Ovary (tissue), 9 donors: Measurements from ENCODE around the gene EPRS1. TPM values are rescaled to one million over a fixed set of nuclear protein-coding genes. Genes with fewer than 3 reads are reported as not detected.
"Not testable (repeated sequence)": the region's sequence is repeated elsewhere in the genome, so short reads cannot be mapped to it uniquely, and the experiment has no call there.

ENCODE experiments used
- DNase-seq, 5 donors: peaks; one replicate each; pipeline ENCODE4 v3.0.0-alpha.2; 2019 to 2020
- H3K27ac ChIP-seq, 2 donors: fragments of 200-600 bp; one replicate each; pipeline versions ENCODE4 v1.5.1 to v1.8.0; 2019 to 2022
- H3K27me3 ChIP-seq: fragments of 200-600 bp; one replicate; pipeline ENCODE4 v1.8.0; 2022
- H3K36me3 ChIP-seq: fragments of 200-600 bp; sonication (generic); one replicate; pipeline ENCODE4 v1.5.1; 2019
- H3K4me1 ChIP-seq: one replicate; pipeline ENCODE4 v1.8.1; 2013; ENCODE audit warnings: mild to moderate bottlenecking, moderate library complexity; ENCODE audit not compliant: insufficient read depth
- H3K4me3 ChIP-seq: fragments of 200-600 bp; sonication (generic); one replicate; pipeline ENCODE4 v1.5.1; 2017
- H3K9me3 ChIP-seq, 2 donors: fragments of 200-600 bp in 1 of 2; sonication (generic) in 1 of 2; one replicate each; pipeline versions ENCODE4 v1.5.1 to v1.8.1; 2013 to 2019; ENCODE audit warnings: mild to moderate bottlenecking in 1 of 2, moderate library complexity in 1 of 2
- EP300 ChIP-seq: sonication (generic); formaldehyde crosslinking; IDR thresholded peaks from one replicate; pipeline ENCODE4 v1.6.1; 2017; ENCODE audit warnings: antibody characterized with exemption
- POLR2A ChIP-seq: fragments of 450-650 bp; IDR thresholded peaks from one replicate; pipeline ENCODE4 v1.6.1; 2017; ENCODE audit warnings: antibody characterized with exemption, mild to moderate bottlenecking, moderate library complexity
- WGBS, 3 donors: extraction: QIAGEN DNeasy Blood & Tissue Kit in 1 of 3; methylation state at CpG; one replicate each; pipeline versions ENCODE4 v1.1.5 to v1.1.7; 2013 to 2017; 5-methylcytosine and 5-hydroxymethylcytosine counted together
- intact Hi-C, 4 donors: fragments of 100-400 bp; cut with DNase I; formaldehyde crosslinking; loops; one replicate each; pipeline versions ENCODE4 v1.11.0 to v1.15.1; 2022 to 2023
- polyA plus RNA-seq, 2 donors: library from polyadenylated mRNA; stranded (reverse); fragments of 200-250 nt in 1 of 2; fragments of 350-450 nt in 1 of 2; fragmentation: Illumina TruSeq in 1 of 2; extraction: RNeasy Lipid Tissue Mini Kit (QIAGEN cat#74804) in 1 of 2; gene quantifications; one replicate each; pipeline ENCODE4 v1.2.3, GENCODE V29; 2013 to 2014
- total RNA-seq, 7 donors: library from RNA; depleted of rRNA in 2 of 7; stranded (reverse); fragments of >200 nt in 2 of 7; fragmentation: NEBNext Ultra II Directional in 3 of 7; extraction: Animal tissue kit (Norgen Biotek cat#: 25700) in 3 of 7; gene quantifications; one replicate each; pipeline versions ENCODE4 v1.1.0 to v1.2.4, GENCODE V29; 2016 to 2023
- TF ChIP-seq, protein P1 (sequence below), 3 donors: fragments of 450-650 bp in 2 of 3; fragments of 200-600 bp in 1 of 3; IDR thresholded peaks; one replicate each; pipeline versions ENCODE4 v1.5.1 to v1.8.0; 2016 to 2022; ENCODE audit warnings: antibody characterized with exemption in 3 of 3, mild to moderate bottlenecking in 1 of 3
- donor health status: DM: no; HTN: no; CAD: no; lungs with moderate emphysema.
- donor health status: DM: no; HTN: no; CAD: no.
- donor health status: Bipolar disorder and iron deficiency.
- donor health status: DM: yes; HTN: yes; CAD: no.
- donor health status: DM: no; HTN: no; CAD: no.
- donor health status: DM: yes; HTN: yes; CAD: no.

Gene EPRS1
- total and polyA plus RNA-seq, 9 donors = 27.8 to 135 (median 65.4) TPM

DNA sequence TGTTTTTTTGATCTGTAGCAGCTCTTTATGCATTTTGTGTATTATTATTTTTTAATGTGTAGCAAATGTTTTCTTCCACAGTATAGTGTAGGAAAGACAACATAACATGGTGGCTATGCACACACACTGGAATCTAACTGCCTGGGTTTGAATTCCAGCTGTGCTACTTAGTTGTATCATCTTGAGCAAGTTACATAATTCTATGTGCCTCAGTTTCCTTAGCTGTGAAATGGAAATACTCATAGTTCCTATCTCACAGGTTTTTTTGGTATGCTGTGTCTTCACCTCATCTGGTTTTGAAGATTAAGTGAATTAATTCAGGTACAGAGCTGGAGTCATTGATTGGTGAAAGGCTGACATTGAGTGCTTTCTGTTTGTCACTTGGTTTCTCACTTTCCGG is 46.4 kb upstream of the EPRS1 start:
- Histone ChIP-seq H3K4me1 (peaks cover 6% of the 10 kb centered on the region), H3K27me3 (no peaks in the 10 kb centered on the region), H3K36me3 (no peaks in the 10 kb centered on the region), H3K9me3 (no peaks in the 10 kb centered on the region), H3K27ac (no peak overlapping the region), H3K4me3 (no peak overlapping the region)
- whole genome bisulfite sequencing, 3 donors = 93 to 100% (median 98%) methylated on average over 1 of the region's 1 CpG
- no peak for DNase-seq
- TF ChIP-seq, protein P1, sequence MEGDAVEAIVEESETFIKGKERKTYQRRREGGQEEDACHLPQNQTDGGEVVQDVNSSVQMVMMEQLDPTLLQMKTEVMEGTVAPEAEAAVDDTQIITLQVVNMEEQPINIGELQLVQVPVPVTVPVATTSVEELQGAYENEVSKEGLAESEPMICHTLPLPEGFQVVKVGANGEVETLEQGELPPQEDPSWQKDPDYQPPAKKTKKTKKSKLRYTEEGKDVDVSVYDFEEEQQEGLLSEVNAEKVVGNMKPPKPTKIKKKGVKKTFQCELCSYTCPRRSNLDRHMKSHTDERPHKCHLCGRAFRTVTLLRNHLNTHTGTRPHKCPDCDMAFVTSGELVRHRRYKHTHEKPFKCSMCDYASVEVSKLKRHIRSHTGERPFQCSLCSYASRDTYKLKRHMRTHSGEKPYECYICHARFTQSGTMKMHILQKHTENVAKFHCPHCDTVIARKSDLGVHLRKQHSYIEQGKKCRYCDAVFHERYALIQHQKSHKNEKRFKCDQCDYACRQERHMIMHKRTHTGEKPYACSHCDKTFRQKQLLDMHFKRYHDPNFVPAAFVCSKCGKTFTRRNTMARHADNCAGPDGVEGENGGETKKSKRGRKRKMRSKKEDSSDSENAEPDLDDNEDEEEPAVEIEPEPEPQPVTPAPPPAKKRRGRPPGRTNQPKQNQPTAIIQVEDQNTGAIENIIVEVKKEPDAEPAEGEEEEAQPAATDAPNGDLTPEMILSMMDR (IDR thresholded peaks at IDR 0.05) = no peak
- no peak for TF ChIP-seq EP300
- no peak for TF ChIP-seq POLR2A
- intact Hi-C loops = no loop called here

DNA sequence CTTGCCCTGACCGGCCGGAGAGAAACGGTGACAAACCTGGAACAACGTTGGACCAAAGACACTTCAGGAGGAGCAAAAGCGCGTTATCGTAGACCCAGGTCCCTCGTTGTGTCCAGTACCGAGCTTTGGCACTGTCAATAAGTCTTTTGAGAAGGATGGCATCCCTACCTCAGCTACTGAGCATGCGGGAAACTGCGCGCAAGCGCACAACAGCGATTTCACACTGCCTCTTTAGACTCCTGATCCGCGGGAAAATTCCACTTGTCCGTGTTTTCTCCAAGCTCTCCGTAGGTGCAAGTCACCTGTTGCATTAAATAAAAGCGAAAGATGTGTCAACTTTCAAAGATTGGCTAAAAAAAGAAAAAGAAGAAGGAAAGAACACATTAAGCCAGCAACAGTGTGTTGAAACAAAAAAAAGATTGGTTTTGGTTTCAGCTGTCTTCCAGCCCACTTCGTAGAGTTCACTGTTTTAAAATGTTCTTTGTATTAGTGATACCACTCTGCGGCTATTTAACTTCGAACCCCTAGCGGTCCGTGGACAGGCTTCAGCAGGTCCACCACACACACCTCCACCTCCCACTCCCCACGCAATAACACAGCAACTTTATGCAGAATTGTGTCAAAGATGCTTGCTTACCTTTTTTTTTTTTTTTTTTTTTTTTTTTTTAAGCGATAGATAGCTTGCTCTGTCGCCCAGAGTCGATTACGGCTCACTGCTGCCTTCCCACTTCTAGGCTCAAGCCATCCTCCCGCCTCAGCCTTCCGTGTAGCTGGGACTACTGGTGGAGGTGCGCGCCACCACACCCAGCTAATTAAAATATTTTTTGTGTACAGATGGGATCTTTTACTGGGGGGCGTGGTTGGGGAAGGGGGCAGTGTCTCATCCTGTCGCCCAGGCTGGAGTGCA is 43.6 kb upstream of the EPRS1 start, which contains the start of gene BPNT1:
Gene BPNT1, minus strand, starts transcription at position 139 of the 907 bp plus-strand sequence. CDS start 9,942 bp downstream, outside the sequence.
- no peaks in the 10 kb centered on the region for H3K27me3 ChIP-seq
- DNase-seq = peak; percentile 92 to 95 (median 94)
- H3K27ac ChIP-seq = no peak within 1 kb of the TSS
- peaks cover 7% of the 10 kb centered on the region for H3K4me1 ChIP-seq
- WGBS, 3 donors = 4 to 9% (median 6%) methylated on average over 35 of the region's 35 CpGs
- H3K4me3 ChIP-seq = peak within 1 kb of the TSS; percentile 51
- TF ChIP-seq POLR2A (peak; percentile 62), EP300 (no peak)
- TF ChIP-seq, protein P1 (IDR thresholded peaks at IDR 0.05) = no peak
- no peaks in the 10 kb centered on the region for H3K9me3 ChIP-seq
- H3K36me3 ChIP-seq = no peaks in the 10 kb centered on the region
- intact Hi-C loops = no loop called here

GRCh38 chr1:220086261-220086686 is 40.0 kb upstream of the EPRS1 start:
- H3K27me3 ChIP-seq, intact Hi-C loops, H3K4me1 ChIP-seq, H3K4me3 ChIP-seq, H3K27ac ChIP-seq, H3K9me3 ChIP-seq, H3K36me3 ChIP-seq, DNase-seq: not testable (repeated sequence)
- WGBS, 3 donors = 90 to 93% (median 92%) methylated on average over 15 of the region's 15 CpGs

- 94 to 100% (median 96%) methylated on average over 1 of the region's 1 CpG for WGBS, 3 donors
- H3K4me1 ChIP-seq = peaks cover 2% of the 10 kb centered on the region
- no peaks in the 10 kb centered on the region for H3K36me3 ChIP-seq
- no peak for TF ChIP-seq POLR2A
- TF ChIP-seq, protein P1 (IDR thresholded peaks at IDR 0.05) = no peak
- TF ChIP-seq EP300 = no peak
- H3K9me3 ChIP-seq = no peaks in the 10 kb centered on the region
- no peak overlapping the region for H3K4me3 ChIP-seq
- H3K27ac ChIP-seq = no peak overlapping the region
- H3K27me3 ChIP-seq = no peaks in the 10 kb centered on the region
- DNase-seq = no peak
- intact Hi-C loops = no loop called here
These were observed 38.2 kb upstream of the EPRS1 start for GRCh38 chr1:220084460-220084859.

DNA sequence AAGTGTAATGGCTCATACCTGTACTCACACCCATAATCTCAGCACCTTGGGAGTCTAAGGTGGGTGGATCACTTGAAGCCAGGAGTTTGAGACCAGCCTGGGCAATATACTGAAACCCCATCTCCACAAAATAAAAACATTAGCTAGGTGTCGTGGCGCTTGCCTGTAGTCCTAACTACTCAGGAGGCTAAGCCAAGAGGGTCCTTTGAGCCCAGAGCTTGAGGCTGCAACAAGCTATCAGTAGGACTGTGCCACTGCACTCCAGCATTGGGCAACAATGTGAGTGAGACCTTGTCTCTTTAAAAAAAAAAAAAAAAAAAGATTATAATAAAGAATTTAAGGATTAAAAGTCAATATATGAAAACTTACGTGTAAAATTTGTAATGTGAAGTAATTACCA is 31.6 kb upstream of the EPRS1 start:
- intact Hi-C loops = no loop called here
- TF ChIP-seq EP300 (no peak), POLR2A (no peak)
- TF ChIP-seq, protein P1 (IDR thresholded peaks at IDR 0.05) = no peak
- H3K36me3 ChIP-seq = no peaks in the 10 kb centered on the region
- WGBS, 3 donors = 96 to 99% (median 99%) methylated on average over 3 of the region's 3 CpGs
- no peak overlapping the region for H3K27ac ChIP-seq
- H3K4me3 ChIP-seq = no peak overlapping the region
- no peak for DNase-seq
- no peaks in the 10 kb centered on the region for H3K27me3 ChIP-seq
- no peaks in the 10 kb centered on the region for H3K9me3 ChIP-seq
- H3K4me1 ChIP-seq = no peaks in the 10 kb centered on the region
